Measurements from ENCODE around the gene ELFN1.

The ELFN1 gene

GRCh38 chr7:1729773-1730172 is 59.7 kb downstream of the ELFN1 start:
- Histone ChIP-seq H3K27me3 (peaks cover 7% of the 10 kb centered on the region), H3K27ac (no peak overlapping the region), H3K9me3 (no peaks in the 10 kb centered on the region), H3K4me1 (ENCODE audit: control insufficient read depth in 1 of 2, insufficient read depth in 1 of 2, low read depth in 1 of 2, low read length in 1 of 2) (no peaks in the 10 kb centered on the region), H3K4me3 (ENCODE audit: low read depth in 1 of 2, low read length in 1 of 2) (no peak overlapping the region), H3K36me3 (no peaks in the 10 kb centered on the region)
- TF ChIP-seq CTCF (IDR thresholded peaks at IDR 0.05): no peak

- H3K27ac ChIP-seq: no peak overlapping the region
- H3K27me3 ChIP-seq: peaks cover 7% of the 10 kb centered on the region
- H3K36me3 ChIP-seq: no peaks in the 10 kb centered on the region
- no peaks in the 10 kb centered on the region for H3K4me1 ChIP-seq (ENCODE audit: control insufficient read depth in 1 of 2, insufficient read depth in 1 of 2, low read depth in 1 of 2, low read length in 1 of 2)
- H3K4me3 ChIP-seq (ENCODE audit: low read depth in 1 of 2, low read length in 1 of 2): no peak overlapping the region
- no peak for TF ChIP-seq CTCF (IDR thresholded peaks at IDR 0.05)
- H3K9me3 ChIP-seq: no peaks in the 10 kb centered on the region
These were observed 62.0 kb downstream of the ELFN1 start for GRCh38 chr7:1732072-1732471.

GRCh38 chr7:1732645-1733044 is 62.6 kb downstream of the ELFN1 start:
- Histone ChIP-seq H3K27ac (no peak overlapping the region), H3K27me3 (peaks cover 7% of the 10 kb centered on the region), H3K4me3 (ENCODE audit: low read depth in 1 of 2, low read length in 1 of 2) (no peak overlapping the region), H3K4me1 (ENCODE audit: control insufficient read depth in 1 of 2, insufficient read depth in 1 of 2, low read depth in 1 of 2, low read length in 1 of 2) (no peaks in the 10 kb centered on the region), H3K9me3 (no peaks in the 10 kb centered on the region), H3K36me3 (no peaks in the 10 kb centered on the region)
- TF ChIP-seq CTCF (IDR thresholded peaks at IDR 0.05): no peak

DNA sequence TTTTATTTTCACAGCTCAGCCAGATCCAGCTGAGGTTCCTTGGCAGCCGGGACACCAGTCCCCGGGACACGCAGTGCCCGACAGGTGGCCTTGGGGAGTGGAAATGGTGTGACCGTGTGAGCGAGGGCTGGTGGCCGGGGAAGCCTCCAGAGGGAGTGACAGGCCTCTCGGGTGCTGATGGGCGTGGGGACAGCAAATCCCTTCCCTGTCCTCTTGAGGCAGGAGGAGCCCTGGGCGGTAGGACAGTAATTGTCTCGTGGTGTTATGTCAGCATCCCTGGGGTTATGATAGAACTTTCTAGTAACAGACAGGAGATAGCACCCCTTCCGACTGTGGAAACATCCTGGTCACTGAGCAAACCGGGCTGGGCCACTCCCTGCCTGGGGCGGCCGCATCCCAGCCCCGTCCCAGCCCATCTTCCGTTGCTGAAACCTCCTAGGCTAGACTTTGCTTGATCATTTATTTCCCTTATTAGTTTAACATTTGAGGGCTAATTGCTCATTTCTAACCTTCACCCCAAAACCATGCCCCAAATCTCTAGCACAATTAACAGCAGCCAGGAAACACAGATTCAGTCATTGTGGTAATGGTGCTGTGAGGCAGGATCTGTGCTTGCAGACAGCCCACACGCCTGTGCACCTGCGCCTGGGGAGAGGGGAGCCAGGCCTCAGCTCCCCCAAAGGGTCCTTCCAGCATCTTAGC is 63.3 kb downstream of the ELFN1 start:
- no peak for TF ChIP-seq CTCF (IDR thresholded peaks at IDR 0.05)
- Histone ChIP-seq H3K27me3 (peaks cover 7% of the 10 kb centered on the region), H3K36me3 (no peaks in the 10 kb centered on the region), H3K4me1 (ENCODE audit: control insufficient read depth in 1 of 2, insufficient read depth in 1 of 2, low read depth in 1 of 2, low read length in 1 of 2) (no peaks in the 10 kb centered on the region), H3K9me3 (no peaks in the 10 kb centered on the region), H3K27ac (no peak overlapping the region), H3K4me3 (ENCODE audit: low read depth in 1 of 2, low read length in 1 of 2) (no peak overlapping the region)

DNA sequence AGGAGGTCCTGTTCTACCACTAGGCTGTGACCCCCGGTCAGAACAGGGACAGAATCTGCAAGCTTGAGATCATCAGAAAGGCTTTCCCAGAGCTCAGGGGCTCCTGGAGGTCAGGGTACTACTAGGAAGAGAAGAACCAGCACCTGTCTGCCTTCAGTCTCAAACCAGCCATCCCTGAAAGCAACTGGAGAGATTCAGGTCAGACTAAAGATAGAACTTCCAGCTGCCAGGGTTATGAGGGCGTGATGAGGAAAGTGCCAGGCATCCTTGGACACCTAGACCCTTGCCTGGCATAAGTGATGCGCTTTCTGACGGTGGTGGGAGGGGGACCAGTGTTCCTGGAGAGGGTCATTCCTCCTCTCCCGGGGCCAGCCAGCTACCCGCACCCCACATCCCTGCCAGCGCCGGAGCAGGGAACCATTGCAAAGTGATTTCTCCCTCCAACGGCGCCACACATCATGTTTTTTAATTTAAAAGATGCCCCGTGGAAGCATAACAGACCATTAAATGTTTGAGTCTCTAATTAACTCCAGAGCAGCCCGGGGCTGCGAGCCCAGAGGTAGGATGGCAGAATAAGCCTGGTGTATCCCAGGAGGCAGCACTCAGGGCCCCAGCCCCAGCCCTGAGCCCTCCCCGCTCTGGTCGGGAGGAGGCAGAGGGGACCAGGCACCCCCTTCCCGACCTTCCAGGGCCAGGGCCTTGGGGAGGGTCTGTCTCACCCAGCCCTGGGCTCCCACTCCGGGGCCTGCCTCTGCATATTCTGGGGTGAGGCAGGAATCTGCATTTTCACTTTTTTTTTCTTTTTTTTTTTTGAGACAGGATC is 64.0 kb downstream of the ELFN1 start:
- H3K4me1 ChIP-seq (ENCODE audit: control insufficient read depth in 1 of 2, insufficient read depth in 1 of 2, low read depth in 1 of 2, low read length in 1 of 2): no peaks in the 10 kb centered on the region
- no peak overlapping the region for H3K4me3 ChIP-seq (ENCODE audit: low read depth in 1 of 2, low read length in 1 of 2)
- peaks cover 10% of the 10 kb centered on the region for H3K27me3 ChIP-seq
- TF ChIP-seq CTCF (IDR thresholded peaks at IDR 0.05): no peak
- H3K27ac ChIP-seq: no peak overlapping the region
- no peaks in the 10 kb centered on the region for H3K36me3 ChIP-seq
- H3K9me3 ChIP-seq: no peaks in the 10 kb centered on the region

Data from neutrophil (primary cell).